Natural killer cell (primary cell): ENCODE measurements around the gene LBH. TPM values are rescaled to one million over a fixed set of nuclear protein-coding genes. Genes with fewer than 3 reads are reported as not detected.

Source experiments
- ATAC-seq, 3 donors: fragments of 150-1000 bp in 2 of 3; fragments of 200-7000 bp in 1 of 3; cut with Tn5 transposase; 1 replicate in 1 of 3; 2 replicates in 2 of 3; pipeline ENCODE4 v1.10.0; 2021; ENCODE audit warnings: mild to moderate bottlenecking in 2 of 3, moderate library complexity in 2 of 3
- DNase-seq, 2 donors: peaks; one replicate each; pipeline versions ENCODE4 v3.0.0 to v3.0.0-alpha.2; 2013 to 2021; ENCODE audit warnings: mixed read lengths in 1 of 2
- H3K27ac ChIP-seq: one replicate; pipeline ENCODE4 v1.5.1; 2013; ENCODE audit warnings: mild to moderate bottlenecking, low read length
- H3K27me3 ChIP-seq: one replicate; pipeline ENCODE4 v1.6.1; 2013; ENCODE audit warnings: low read length; ENCODE audit not compliant: control insufficient read depth, insufficient read depth
- H3K36me3 ChIP-seq: one replicate; pipeline ENCODE4 v1.6.1; 2013; ENCODE audit warnings: low read length; ENCODE audit not compliant: control insufficient read depth, insufficient read depth
- H3K4me1 ChIP-seq: one replicate; pipeline ENCODE4 v1.6.1; 2013; ENCODE audit warnings: low read length; ENCODE audit not compliant: control insufficient read depth, insufficient read depth
- H3K4me3 ChIP-seq: one replicate; pipeline ENCODE4 v1.5.1; 2013; ENCODE audit warnings: low read length
- H3K9me3 ChIP-seq: one replicate; pipeline ENCODE4 v1.6.1; 2013; ENCODE audit warnings: low read length; ENCODE audit not compliant: control insufficient read depth, insufficient read depth
- H3K27ac Mint-ChIP-seq, 2 donors: one replicate each; pipeline ENCODE4 v1.8.0; 2022; ENCODE audit warnings: mild to moderate bottlenecking in 2 of 2, mixed read lengths in 2 of 2, moderate library complexity in 1 of 2
- H3K27me3 Mint-ChIP-seq, 2 donors: one replicate each; pipeline ENCODE4 v1.8.0; 2022; ENCODE audit warnings: low read depth in 2 of 2, mixed read lengths in 2 of 2
- H3K36me3 Mint-ChIP-seq: one replicate; pipeline ENCODE4 v1.8.0; 2022; ENCODE audit warnings: mixed read lengths
- H3K4me1 Mint-ChIP-seq, 2 donors: one replicate each; pipeline ENCODE4 v1.8.0; 2022; ENCODE audit warnings: mixed read lengths in 2 of 2
- H3K4me3 Mint-ChIP-seq: one replicate; pipeline ENCODE4 v1.8.0; 2022; ENCODE audit warnings: mild to moderate bottlenecking, moderate library complexity, mixed read lengths
- H3K9me3 Mint-ChIP-seq, 2 donors: one replicate each; pipeline ENCODE4 v1.8.0; 2022; ENCODE audit warnings: mixed read lengths in 2 of 2
- WGBS: methylation state at CpG from one replicate; pipeline ENCODE4 v1.1.7; 2013; ENCODE audit warnings: missing lambda C conversion rate; ENCODE audit not compliant: insufficient coverage; 5-methylcytosine and 5-hydroxymethylcytosine counted together
- intact Hi-C: fragments of 100-400 bp; cut with micrococcal nuclease; formaldehyde crosslinking; loops from one replicate; pipeline ENCODE4 v1.14.2; 2022
- total RNA-seq, 4 donors: library from RNA; stranded (reverse); fragments of 120-200 nt in 1 of 4; gene quantifications; one replicate each; pipeline versions ENCODE4 v1.2.3 to v1.2.4, GENCODE V29; 2013 to 2022
- TF ChIP-seq, protein P1 (sequence below): fragments of 200-600 bp; IDR thresholded peaks from one replicate; pipeline ENCODE4 v1.8.0; 2022; ENCODE audit warnings: antibody characterized with exemption

Gene LBH
- total RNA-seq, 3 donors from 2014 or later (not counting 1 experiment from before 2014, with no cell fraction given): 157 to 197 (median 158) TPM

- H3K4me3 Mint-ChIP-seq: no peak overlapping the region
- Histone ChIP-seq H3K4me1 (peaks cover 34% of the 10 kb centered on the region), H3K27me3 (no peaks in the 10 kb centered on the region), H3K27ac (no peak overlapping the region), H3K36me3 (no peaks in the 10 kb centered on the region), H3K4me3 (no peak overlapping the region), H3K9me3 (no peaks in the 10 kb centered on the region)
- no peaks in the 10 kb centered on the region for H3K9me3 Mint-ChIP-seq
- no peak for DNase-seq
- TF ChIP-seq, protein P1, sequence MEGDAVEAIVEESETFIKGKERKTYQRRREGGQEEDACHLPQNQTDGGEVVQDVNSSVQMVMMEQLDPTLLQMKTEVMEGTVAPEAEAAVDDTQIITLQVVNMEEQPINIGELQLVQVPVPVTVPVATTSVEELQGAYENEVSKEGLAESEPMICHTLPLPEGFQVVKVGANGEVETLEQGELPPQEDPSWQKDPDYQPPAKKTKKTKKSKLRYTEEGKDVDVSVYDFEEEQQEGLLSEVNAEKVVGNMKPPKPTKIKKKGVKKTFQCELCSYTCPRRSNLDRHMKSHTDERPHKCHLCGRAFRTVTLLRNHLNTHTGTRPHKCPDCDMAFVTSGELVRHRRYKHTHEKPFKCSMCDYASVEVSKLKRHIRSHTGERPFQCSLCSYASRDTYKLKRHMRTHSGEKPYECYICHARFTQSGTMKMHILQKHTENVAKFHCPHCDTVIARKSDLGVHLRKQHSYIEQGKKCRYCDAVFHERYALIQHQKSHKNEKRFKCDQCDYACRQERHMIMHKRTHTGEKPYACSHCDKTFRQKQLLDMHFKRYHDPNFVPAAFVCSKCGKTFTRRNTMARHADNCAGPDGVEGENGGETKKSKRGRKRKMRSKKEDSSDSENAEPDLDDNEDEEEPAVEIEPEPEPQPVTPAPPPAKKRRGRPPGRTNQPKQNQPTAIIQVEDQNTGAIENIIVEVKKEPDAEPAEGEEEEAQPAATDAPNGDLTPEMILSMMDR: no peak
- intact Hi-C loops: no loop called here
- ATAC-seq: no peak
- H3K4me1 Mint-ChIP-seq: peaks cover 44 to 49% of the 10 kb centered on the region in 2 donors
- H3K27me3 Mint-ChIP-seq: no peaks in the 10 kb centered on the region
- 96% methylated on average over 3 of the region's 3 CpGs for WGBS
- H3K36me3 Mint-ChIP-seq: no peaks in the 10 kb centered on the region
- H3K27ac Mint-ChIP-seq: peak overlapping the region in 1 of 2 donors; percentile 35
Measured at GRCh38 chr2:30270166-30270565, 38.8 kb downstream of the LBH start.

- Mint-ChIP-seq H3K36me3 (no peaks in the 10 kb centered on the region), H3K27me3 (no peaks in the 10 kb centered on the region), H3K9me3 (no peaks in the 10 kb centered on the region), H3K4me3 (no peak overlapping the region), H3K27ac (peak overlapping the region in 1 of 2 donors; percentile 14), H3K4me1 (peaks cover 33 to 38% of the 10 kb centered on the region in 2 donors)
- no peak overlapping the region for H3K4me3 ChIP-seq
- no peaks in the 10 kb centered on the region for H3K36me3 ChIP-seq
- H3K27me3 ChIP-seq: no peaks in the 10 kb centered on the region
- TF ChIP-seq, protein P1: no peak
- no peak for ATAC-seq
- intact Hi-C loops: no loop called here
- no peak for DNase-seq
- H3K27ac ChIP-seq: no peak overlapping the region
- 72% methylated on average over 5 of the region's 5 CpGs for WGBS
- H3K9me3 ChIP-seq: no peaks in the 10 kb centered on the region
- H3K4me1 ChIP-seq: peaks cover 24% of the 10 kb centered on the region
Measured at GRCh38 chr2:30271301-30271700, 40.0 kb downstream of the LBH start.

GRCh38 chr2:30272286-30272685, 41.0 kb downstream of the LBH start:
- ATAC-seq (no peak), DNase-seq (no peak)
- H3K27ac Mint-ChIP-seq: no peak overlapping the region
- H3K27ac ChIP-seq: no peak overlapping the region
- no peaks in the 10 kb centered on the region for H3K36me3 Mint-ChIP-seq
- peaks cover 31 to 35% of the 10 kb centered on the region in 2 donors for H3K4me1 Mint-ChIP-seq
- peaks cover 23% of the 10 kb centered on the region for H3K4me1 ChIP-seq
- H3K27me3 Mint-ChIP-seq: no peaks in the 10 kb centered on the region
- TF ChIP-seq, protein P1: no peak
- H3K9me3 ChIP-seq: no peaks in the 10 kb centered on the region
- intact Hi-C loops: no loop called here
- H3K36me3 ChIP-seq: no peaks in the 10 kb centered on the region
- no peaks in the 10 kb centered on the region for H3K27me3 ChIP-seq
- no peak overlapping the region for H3K4me3 Mint-ChIP-seq
- H3K9me3 Mint-ChIP-seq: no peaks in the 10 kb centered on the region
- 91% methylated on average over 8 of the region's 8 CpGs for WGBS
- H3K4me3 ChIP-seq: no peak overlapping the region
